ENCODE data around the gene AEBP1.

Gene AEBP1

DNA sequence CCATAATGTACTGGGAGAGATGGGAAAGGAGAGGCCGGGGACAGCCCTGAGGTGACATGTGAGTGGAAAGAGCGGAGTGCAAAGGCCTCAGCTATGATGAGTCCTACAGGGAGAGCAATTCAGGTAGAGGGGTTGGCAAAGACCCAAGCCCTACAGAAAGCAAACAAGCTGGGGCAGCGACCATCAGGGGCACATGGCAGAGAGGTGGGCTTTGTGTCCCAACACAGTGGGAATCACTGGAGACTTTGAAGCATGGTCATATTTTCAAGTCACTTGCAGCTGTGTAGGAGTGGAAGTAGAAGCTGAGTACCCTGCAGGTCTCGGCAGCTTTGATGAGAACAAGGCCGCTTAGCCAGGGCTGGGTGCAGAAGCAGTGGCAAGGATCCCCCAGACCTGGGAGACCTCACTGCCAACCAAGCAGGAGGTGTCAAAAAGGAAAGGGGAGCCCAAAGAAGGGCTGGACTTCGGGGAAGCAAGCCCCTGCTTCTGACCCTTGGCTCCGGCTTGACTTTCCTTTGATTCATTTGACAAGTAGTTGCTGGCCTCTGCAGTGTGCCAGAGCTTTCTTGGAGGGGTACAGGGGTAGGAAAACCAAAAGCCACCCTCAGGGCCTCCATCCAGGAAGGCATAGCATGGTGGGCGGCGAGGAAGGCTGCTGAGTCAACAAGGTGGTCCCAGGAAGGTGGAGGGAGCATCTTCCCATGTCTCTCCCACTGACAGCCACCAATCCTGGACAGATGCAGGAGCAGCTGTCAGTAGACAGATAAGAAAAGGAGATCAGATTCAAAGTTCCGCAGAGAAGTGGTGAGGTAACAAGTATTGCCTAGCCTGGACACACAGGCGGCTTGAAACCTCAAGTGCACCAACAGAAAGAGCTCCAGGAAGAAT lies 36.8 kb upstream of the AEBP1 start:
- no peak for DNase-seq

DNA sequence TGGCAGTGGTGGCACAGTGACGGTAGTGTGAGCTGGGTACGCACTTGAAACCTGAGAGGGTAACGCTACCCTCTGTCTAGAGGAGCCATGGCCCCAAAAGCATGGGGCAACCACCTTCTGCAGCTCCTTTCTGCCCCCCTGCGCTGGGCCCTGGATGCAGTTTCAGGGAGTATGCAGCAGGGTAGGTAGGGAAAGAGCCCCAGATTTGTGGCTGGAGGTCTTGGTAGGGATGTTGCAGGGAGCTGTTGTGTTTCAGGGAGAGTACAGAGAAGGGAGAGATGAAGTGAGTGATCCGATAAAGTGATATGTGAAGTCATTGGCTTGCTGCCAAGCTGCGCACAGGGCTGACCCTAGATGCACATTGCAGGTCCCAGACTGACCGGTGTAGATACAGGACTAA lies 36.1 kb upstream of the AEBP1 start:
- DNase-seq = no peak

DNA sequence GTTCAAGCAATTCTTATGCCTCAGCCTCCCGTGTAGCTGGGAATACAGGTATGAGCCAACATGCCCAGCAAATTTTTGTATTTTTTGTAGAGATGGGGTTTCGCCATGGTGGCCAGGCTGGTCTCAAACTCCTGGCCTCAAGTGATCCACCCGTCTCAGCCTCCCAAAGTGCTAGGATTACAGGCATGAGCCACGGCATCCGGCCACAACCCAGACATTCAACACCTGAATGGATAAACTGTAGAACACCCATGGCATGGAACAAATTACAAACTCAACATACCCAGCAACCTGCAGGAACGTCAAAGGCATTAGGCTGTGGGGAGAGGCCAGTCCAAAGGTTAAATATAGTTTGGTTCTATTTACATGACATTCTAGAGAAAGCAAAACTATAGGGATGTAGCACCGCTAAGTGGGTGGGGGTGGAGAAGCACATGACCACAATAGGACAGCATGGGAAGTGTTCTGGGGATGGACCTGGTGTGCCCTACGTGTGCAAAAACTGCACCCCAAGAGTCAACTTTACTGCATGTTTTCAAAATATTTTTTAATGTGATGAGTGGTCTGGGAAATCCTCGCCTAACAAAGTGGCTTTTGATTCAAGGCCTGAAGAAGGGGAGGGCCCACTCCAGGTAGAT lies 32.3 kb upstream of the AEBP1 start:
- no peak for DNase-seq

GRCh38 chr7:44072364-44073231 lies 31.5 kb upstream of the AEBP1 start:
- DNase-seq = peak; percentile 62 to 70

GRCh38 chr7:44073664-44074348 lies 30.3 kb upstream of the AEBP1 start:
- DNase-seq = peak; percentile 61 to 76

- DNase-seq = no peak
Measured at GRCh38 chr7:44074349-44074695, 29.8 kb upstream of the AEBP1 start.

GRCh38 chr7:44075296-44076075 lies 28.7 kb upstream of the AEBP1 start:
- no peak for DNase-seq

- no peak for DNase-seq
Measured at GRCh38 chr7:44076101-44076895, 27.8 kb upstream of the AEBP1 start.

GRCh38 chr7:44077061-44077460 lies 27.1 kb upstream of the AEBP1 start:
- DNase-seq = no peak

- DNase-seq = no peak
Measured at GRCh38 chr7:44077681-44078091, 26.5 kb upstream of the AEBP1 start.

GRCh38 chr7:44078521-44078920 lies 25.6 kb upstream of the AEBP1 start:
- no peak for DNase-seq

DNA sequence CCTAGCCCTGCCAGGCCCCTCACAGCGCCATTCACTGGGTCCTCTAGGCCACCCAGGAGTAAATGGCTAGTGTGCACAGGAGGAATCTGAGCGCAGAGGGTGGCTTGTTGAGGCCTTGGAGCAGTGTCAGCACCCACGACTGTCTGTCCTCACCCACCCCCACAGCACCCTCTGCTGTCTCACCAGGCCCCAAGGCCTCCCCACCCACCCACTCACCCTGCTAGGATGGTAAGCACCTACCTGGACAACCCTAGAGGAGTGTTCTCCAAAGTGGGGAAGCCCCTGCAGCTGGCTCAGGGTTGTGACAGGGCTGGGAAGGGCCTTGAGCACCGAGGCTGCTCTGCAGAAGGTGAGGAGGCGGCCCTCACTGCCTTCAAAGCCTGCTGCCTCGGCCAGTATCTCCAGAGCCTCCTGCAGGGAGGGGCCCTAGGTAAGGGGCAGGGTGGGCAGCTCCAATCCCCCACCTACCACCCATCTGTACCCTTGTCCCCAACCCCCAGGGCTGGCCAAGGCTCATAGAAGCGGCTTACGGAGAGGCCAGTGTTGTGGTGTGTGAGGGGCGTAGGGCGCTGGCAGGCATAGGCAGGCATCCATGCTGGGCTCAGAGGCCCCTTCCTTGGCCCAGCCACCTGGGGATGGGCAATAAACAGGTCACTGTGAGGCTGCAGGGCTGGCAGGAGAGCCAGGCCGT lies 24.7 kb upstream of the AEBP1 start:
- DNase-seq = no peak

DNA sequence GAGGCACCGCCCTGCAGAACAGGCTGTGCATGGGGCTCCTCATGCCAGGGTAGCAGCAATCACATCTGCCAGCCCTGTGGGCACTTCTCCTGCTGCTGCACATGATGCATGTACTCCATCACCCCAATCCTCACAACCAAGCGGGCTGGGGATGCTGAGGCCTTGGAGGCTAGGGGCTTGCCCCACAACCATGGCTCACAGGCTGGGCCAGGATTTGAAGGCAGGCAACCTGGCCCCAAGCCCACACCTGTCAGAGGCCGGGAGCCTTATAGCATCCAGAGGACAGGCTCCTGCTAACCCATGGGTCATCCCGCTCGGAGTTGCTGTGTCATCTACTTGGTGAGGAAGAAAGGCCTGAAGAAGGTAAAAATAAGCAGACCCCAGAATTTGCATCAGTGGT lies 24.0 kb upstream of the AEBP1 start:
- DNase-seq = no peak

GRCh38 chr7:44080686-44081265 lies 23.4 kb upstream of the AEBP1 start:
- DNase-seq = no peak

DNA sequence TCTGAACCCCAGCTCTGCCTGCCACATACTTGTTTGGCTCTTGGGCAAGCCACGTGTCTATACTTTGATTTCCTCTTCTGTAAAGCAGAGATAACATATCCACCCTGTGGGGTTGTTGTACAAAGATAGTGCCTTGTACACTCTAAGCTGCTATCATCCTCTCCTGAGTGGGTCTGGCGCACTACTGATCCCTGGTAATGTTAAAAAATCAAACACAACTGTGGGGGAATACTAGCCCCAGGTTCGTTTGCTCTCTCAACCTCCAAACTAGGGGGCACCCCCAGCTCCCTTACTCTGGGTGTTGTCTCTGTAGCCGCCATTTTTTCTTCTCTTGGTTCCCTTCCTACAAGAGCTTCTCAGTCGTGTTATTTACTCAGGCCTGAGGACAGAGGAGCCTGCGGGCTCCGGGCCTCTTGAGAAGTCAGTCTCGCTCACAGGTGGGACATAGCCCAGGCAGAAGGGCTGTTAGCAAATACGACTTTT lies 22.8 kb upstream of the AEBP1 start:
- DNase-seq = peak; percentile 55 to 63

GRCh38 chr7:44082541-44083207 lies 21.5 kb upstream of the AEBP1 start:
- DNase-seq = peak; percentile 96 to 98

DNA sequence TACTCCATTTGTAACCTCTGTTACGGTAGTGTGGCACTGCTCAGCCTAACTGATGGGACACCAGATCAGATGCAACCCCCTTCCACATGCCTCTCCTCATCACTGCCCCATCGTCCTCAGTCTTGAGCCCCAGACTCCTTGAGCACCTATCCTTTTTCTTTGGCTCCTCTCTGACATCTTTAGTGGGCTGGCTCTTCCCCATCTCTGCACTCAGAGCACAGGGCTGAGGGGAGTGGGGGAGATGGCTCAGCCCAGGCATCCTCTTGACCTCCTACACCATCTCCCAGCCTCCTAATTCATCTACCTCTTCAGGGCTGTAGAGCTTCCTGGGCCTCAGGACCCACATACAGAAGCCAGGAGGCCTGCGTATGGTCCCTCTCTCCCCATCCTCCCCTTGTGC lies 20.3 kb upstream of the AEBP1 start:
- DNase-seq = no peak

GRCh38 chr7:44084701-44085100 lies 19.4 kb upstream of the AEBP1 start:
- no peak for DNase-seq

- DNase-seq = no peak
Measured at GRCh38 chr7:44085546-44085945, 18.6 kb upstream of the AEBP1 start.

All from activated T-cell treated with anti-CD3 and anti-CD28 coated beads, Interleukin-2, amount 50 U/mL, for 48 hours (primary cell).